Activated naive CD4-positive, alpha-beta T cell treated with anti-CD3 and anti-CD28 coated beads, Interleukin-2, amount 50 U/mL, for 72 hours (primary cell): Measurements from ENCODE around the gene L2HGDH. TPM values are rescaled to one million over a fixed set of nuclear protein-coding genes. Genes with fewer than 3 reads are reported as not detected.

ENCODE experiments used
- ATAC-seq, 2 donors: fragments of 150-1000 bp; cut with Tn5 transposase; 2 replicates each; pipeline ENCODE4 v1.10.0; 2021; ENCODE audit warnings: mild to moderate bottlenecking in 2 of 2, moderate library complexity in 2 of 2
- DNase-seq, 2 donors: peaks; one replicate each; pipeline ENCODE4 v3.0.0; 2021 to 2022; ENCODE audit warnings: low spot score in 2 of 2
- H3K27ac Mint-ChIP-seq, 2 donors: one replicate each; pipeline ENCODE4 v1.8.0; 2022; ENCODE audit warnings: mild to moderate bottlenecking in 2 of 2, mixed read lengths in 2 of 2
- H3K36me3 Mint-ChIP-seq, 2 donors: one replicate each; pipeline ENCODE4 v1.8.0; 2022; ENCODE audit warnings: mixed read lengths in 2 of 2
- H3K9me3 Mint-ChIP-seq, 2 donors: one replicate each; pipeline ENCODE4 v1.8.0; 2022; ENCODE audit warnings: mixed read lengths in 2 of 2
- total RNA-seq, 2 donors: library from RNA; stranded (reverse); gene quantifications; one replicate each; pipeline ENCODE4 v1.2.3, GENCODE V29; 2022

The L2HGDH gene
- total RNA-seq, 2 donors from 2014 or later = 17.3 to 20.7 TPM

DNA sequence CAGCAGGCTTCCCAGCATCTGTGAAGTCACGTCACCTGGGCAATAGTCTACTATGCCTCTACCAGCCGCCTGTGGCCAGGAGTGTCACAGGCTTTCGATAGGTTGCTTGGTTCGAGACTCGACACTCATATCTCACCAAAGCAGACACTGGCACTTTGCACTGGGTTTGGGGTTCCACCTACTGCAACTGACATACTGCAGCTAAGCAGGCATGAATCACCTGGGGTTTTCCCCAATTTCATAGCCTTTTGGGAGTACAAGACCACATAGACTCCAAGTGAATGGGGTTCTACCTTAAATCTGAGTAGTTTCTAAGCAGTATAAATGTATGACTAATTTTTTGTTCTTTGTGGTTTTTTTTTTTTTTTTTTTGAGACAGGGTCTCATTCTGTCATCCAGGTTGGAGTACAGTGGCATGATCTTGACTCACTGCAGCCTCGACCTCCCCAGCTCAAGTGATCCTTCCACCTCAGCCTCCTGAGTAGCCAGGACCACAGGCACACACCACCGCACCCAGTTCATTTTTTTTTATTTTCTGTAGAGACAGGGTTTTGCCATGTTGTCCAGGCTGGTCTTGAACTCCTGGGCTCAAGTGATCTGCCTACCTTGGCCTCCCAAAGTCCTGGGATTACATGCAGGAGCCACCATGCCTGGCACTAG is 32.2 kb upstream of the L2HGDH start:
- no peaks in the 10 kb centered on the region for H3K9me3 Mint-ChIP-seq
- ATAC-seq = peak; percentile 96 to 99
- no peaks in the 10 kb centered on the region for H3K36me3 Mint-ChIP-seq
- peak overlapping the region; percentile 36 to 89 for H3K27ac Mint-ChIP-seq
- peak; percentile 73 to 88 for DNase-seq

DNA sequence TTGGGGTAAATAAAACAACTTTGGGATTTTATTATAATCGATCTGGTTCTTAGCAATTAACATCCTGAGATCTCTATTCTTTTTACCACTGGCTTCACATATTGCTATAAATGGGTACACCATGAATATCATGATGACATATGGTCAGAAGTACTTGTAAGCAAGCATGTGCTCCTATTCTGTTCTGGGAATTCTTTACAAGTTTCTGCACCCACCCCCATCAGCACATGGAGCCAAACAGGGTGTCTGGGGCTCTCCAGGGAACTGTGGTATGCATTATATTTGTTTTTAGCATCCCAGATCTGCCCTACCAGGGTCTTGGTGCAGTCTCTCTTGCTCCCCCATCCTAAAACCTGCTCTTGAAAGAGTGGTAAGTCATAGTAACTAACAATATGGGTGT is 31.4 kb upstream of the L2HGDH start:
- Mint-ChIP-seq H3K9me3 (no peaks in the 10 kb centered on the region), H3K36me3 (peaks cover 0 to 6% of the 10 kb centered on the region in 2 donors), H3K27ac (peak overlapping the region; percentile 36 to 89)
- no peak for DNase-seq
- no peak for ATAC-seq

DNA sequence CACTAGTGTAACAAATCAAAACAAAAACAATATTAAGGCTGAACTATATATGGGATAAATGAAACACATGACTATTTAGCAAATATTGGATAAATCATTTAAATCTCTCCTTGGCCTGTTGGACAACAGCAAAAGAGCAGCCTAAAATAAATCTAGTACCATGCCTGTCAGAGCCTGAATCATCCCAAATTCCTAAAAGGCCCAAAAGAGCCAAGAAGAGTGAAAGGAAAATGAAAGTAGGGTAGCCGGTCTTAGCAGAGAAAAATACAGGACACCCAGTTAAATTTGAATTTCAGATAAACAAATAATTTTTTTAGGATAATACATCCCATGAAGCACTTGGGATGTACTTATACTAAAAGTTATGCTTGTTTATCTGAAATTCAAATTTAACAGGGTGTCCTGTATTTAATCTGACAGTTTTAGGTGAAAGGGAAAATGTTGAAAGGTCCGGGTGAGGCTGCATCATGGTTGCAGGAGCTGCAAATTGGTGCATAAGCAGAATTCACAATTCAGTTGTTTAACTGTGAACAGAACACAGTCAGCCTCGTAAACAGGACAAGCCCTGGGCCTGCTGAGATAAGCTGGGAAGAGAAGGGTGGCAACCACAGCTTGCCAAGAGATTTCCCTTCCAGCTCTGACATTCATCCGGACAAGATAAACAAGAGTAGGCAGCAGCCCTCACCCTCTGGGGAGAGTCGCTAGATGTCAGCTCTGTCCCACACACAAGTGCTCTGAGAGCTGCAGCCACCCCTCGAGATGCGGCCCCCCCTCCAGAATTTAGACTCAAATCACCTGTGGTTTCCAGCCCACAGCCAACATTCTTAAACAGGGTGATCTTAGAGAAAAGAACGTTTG is 30.4 kb upstream of the L2HGDH start:
- peak in 1 of 2 donors; percentile 23 for DNase-seq
- Mint-ChIP-seq H3K9me3 (no peaks in the 10 kb centered on the region), H3K27ac (no peak overlapping the region), H3K36me3 (peaks cover 0 to 7% of the 10 kb centered on the region in 2 donors)
- ATAC-seq = no peak

DNA sequence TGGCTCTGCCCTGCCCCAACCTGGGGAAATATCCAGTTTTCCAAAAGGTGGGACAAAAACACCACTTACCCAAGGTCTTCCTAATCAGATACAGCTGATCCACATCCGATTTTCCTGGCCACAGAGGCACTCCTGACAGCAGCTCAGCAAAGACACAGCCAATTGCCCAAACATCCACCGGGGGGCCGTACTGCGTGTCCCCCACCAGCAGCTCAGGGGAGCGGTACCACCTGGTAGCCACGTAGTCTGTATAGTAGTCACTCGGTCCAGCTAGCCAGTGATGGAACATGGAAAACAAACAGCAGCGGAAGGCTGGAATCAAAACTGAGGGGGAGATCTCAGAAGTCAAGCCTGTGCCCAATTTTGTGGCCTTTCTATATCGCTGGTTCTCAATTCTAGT is 28.9 kb upstream of the L2HGDH start:
- peak in 1 of 2 donors; percentile 7 for DNase-seq
- H3K27ac Mint-ChIP-seq = no peak overlapping the region
- ATAC-seq = no peak
- peaks cover 0 to 7% of the 10 kb centered on the region in 2 donors for H3K36me3 Mint-ChIP-seq
- no peaks in the 10 kb centered on the region for H3K9me3 Mint-ChIP-seq

DNA sequence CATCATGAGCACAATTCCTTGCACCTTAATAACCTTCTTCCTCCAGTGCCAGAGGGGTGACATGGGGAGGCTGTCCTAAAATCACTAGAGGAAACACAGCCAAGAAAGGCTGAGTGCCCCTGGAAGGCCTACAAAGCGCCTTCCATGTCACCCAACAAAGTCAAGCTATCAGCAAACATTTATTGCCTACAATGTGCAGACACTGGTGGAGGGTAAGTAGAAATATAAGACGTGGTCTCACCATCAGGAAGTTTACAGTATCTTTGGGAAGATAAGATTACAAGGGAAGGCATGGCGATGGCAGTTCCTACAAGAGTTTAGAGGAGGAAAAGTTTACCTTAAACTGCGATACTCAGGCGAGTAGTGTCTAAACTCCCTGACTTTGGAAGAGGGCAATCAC is 28.0 kb upstream of the L2HGDH start:
- DNase-seq = no peak
- no peaks in the 10 kb centered on the region for H3K9me3 Mint-ChIP-seq
- H3K36me3 Mint-ChIP-seq = peaks cover 0 to 7% of the 10 kb centered on the region in 2 donors
- H3K27ac Mint-ChIP-seq = no peak overlapping the region
- ATAC-seq = no peak

DNA sequence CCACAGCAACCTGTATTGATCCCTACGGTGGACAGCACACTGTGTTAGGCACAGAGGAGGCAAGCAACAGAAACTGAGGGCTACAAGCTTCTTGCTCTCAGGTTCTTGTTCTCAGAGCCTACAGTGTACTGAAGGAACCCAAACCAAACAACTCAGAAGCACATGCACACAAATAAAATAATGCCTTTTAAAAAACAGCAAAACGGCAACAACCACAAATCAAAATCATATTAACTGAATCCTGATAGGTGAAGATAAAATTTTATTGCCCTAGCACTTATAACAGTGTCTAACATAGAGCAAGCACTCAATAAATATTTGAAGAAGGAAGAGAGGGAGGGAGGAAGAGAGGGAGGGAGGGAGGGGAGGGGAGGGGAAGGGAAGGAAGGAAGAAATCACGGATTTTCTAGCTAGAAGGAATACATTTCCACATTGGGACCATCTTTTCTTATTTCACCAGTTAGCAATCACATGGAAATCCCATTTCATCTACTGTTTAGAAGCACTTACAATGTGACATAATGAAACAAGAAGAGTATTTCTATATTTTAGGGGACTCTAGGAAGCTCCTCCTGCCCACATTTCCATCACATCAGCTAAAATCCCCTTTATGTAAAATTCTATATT is 27.3 kb upstream of the L2HGDH start:
- no peak for DNase-seq
- no peak overlapping the region for H3K27ac Mint-ChIP-seq
- ATAC-seq = no peak
- H3K9me3 Mint-ChIP-seq = no peaks in the 10 kb centered on the region
- H3K36me3 Mint-ChIP-seq = peaks cover 0 to 7% of the 10 kb centered on the region in 2 donors

DNA sequence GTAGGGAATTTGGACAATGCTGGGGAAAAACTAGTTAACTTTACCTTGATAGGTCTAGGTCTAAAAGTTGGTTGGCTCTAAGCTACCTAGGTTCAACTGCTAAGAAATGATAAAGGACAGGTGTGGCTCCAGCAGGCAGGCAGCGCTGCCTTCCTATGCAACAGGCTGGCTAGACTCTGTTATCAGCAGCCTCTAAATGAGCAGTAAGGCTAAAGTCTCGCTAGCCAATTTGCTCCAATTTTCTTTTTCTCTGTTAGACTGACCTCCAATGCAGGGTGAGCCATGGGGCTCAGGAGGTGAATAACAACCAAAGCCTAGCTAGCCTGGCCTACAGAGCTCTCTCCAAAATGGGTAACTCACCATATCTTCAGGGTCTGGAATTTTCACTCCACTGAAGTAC is 26.6 kb upstream of the L2HGDH start:
- ATAC-seq (no peak), DNase-seq (no peak)
- H3K27ac Mint-ChIP-seq = no peak overlapping the region
- no peaks in the 10 kb centered on the region for H3K9me3 Mint-ChIP-seq
- H3K36me3 Mint-ChIP-seq = peaks cover 0 to 7% of the 10 kb centered on the region in 2 donors

DNA sequence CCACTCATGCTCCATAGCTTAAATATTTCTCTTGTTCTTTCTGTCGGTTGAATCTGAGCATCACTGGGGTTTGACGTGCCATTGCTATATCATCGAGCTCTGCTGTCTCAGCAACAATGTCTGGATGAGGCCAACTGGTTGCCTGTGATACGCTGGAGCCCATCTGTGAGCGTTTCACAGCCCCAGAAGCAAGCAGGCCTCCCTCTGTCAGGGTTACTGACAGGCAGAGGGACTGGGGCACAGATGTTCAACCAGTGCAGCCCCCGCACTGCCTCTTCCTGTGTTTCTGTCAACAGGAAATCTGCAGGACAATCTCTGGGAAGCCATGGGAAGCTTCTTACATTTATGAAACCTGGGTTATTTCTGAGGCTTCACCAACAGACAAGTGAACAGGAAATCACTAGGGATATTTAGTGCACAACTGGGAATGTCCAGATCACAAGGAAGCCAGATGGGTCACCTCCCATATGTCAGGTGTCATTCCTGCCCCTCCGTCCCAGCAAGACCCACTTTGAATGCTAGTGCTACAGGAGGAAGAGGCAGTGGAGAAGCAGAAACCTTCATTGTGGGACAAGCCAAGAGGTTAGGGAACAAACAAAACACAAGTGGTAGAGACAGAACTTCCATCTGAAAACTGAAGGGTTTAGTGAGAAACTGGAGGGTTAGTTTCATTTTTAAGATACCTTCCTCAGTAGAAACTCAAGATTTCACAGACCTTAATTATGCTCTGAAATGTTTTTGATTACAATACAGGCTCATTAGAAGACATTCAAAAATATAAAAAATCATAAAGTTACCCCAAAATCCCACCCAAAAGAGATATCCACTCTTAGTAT is 24.2 kb upstream of the L2HGDH start:
- Mint-ChIP-seq H3K27ac (peak overlapping the region in 1 of 2 donors; percentile 62), H3K36me3 (peaks cover 0 to 7% of the 10 kb centered on the region in 2 donors), H3K9me3 (no peaks in the 10 kb centered on the region)
- ATAC-seq = peak in 1 of 2 donors; percentile 43
- no peak for DNase-seq

DNA sequence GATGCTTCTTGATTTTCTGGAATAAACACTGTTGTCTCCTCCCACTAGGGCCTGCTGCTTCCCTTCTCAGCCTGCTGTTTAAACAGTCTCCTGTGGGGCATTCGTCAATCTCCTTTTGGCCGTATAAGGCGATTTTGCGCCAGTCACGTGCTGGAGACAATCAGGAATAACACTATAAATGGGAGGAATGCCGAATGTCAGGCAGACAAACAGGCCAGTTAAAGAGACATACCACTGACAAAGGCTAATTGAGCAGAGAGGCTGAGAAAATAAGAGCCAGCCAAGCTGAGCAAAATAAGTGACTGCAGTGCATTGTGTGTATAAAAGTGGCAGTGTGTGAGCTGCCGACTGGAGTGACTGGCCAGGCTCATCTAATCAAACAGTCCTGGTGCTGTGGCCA is 23.4 kb upstream of the L2HGDH start:
- Mint-ChIP-seq H3K27ac (peak overlapping the region; percentile 62 to 83), H3K36me3 (peaks cover 0 to 7% of the 10 kb centered on the region in 2 donors), H3K9me3 (no peaks in the 10 kb centered on the region)
- no peak for DNase-seq
- no peak for ATAC-seq

DNA sequence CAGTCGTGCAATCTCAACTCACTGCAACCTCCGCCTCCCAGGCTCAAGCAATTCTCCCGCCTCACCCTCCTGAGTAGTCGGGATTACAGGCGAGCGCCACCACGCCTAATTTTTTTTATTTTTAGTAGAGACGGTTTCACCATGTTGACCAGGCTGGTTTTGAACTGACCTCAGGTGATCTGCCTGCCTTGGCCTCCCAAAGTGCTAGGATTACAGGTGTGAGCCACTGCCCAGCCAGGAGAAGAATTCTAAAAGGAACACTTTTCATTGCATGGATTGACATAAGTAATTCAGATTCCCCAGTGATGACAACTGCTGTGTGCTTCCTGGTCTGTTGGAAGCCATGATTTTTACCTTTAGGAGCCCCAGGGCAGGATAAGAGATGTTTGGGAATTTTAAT is 22.2 kb upstream of the L2HGDH start:
- no peak for ATAC-seq
- Mint-ChIP-seq H3K9me3 (no peaks in the 10 kb centered on the region), H3K27ac (no peak overlapping the region), H3K36me3 (peaks cover 0 to 7% of the 10 kb centered on the region in 2 donors)
- DNase-seq = no peak

DNA sequence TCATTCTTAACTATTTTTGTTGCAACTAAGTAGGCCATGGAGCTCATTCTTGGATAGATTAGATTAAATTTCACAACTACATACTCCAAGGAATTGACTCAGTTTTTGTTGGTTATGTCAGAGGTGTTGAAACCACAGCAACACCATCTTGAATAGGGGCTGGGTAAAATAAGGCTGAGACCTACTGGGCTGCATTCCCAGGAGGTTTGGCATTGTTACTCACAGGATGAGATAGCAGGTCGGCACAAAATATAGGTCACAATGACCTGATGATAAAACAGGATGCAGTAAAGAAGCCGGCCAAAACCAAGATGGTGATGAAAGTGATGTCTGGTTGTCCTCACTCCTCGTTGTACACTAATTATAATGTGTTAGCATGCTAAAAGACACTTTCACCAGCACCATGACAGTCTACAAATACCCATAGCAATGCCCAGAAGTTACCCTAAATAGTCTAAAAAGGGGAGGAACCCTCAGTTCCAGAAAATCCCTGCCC is 21.0 kb upstream of the L2HGDH start:
- ATAC-seq (no peak), DNase-seq (no peak)
- H3K27ac Mint-ChIP-seq = peak overlapping the region in 1 of 2 donors; percentile 38
- no peaks in the 10 kb centered on the region for H3K9me3 Mint-ChIP-seq
- no peaks in the 10 kb centered on the region for H3K36me3 Mint-ChIP-seq

DNA sequence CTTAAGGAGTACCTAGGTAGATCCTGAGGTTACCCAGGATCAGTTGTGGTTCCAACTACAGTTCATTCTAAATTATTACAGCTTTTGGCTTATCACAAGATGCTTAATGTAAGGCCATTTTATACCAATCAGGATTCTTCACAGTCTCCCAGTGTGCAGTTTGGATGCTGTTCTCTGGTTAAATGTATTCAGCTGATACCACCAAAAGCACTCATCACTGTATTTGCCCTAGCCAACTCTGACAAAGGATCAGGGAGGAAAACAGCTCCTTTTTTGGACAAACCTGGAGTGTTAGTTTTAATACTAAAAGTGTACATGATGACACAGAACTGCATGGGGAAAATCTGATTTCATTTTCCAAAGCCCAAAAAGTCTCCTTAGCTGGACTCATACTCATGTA is 19.6 kb upstream of the L2HGDH start:
- Mint-ChIP-seq H3K36me3 (no peaks in the 10 kb centered on the region), H3K9me3 (no peaks in the 10 kb centered on the region), H3K27ac (no peak overlapping the region)
- DNase-seq = no peak
- ATAC-seq = no peak

DNA sequence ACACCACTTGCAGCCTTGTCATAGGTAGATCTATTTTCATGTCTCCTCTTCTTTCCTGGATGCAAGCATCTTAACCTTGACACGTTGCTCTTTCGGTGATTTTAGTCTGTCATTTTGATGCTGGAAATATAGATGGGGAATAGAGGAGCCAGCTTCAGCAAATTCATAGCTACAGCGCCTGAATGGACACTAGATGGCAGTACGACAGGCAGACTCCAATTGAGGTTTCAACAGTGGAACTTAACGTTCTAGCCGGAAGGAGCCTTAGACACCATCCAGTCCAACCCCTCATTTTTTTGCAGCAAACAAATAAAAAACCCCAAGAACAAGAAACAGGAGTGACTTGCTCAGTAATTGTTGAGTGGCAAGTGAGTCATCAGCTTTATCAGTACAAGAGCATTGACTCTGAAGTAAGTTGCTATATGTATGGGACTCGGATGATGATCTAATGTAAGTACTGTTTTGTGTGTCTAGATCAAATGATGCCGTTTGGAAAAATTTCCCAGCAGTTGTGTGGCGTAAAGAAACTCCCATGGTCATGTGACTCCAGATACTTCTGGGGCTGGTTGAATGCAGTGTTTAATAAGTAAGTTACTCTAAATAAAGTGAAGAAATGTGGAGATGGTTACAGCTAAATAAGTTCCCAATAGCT is 9.1 kb upstream of the L2HGDH start:
- Mint-ChIP-seq H3K27ac (no peak overlapping the region), H3K36me3 (peaks cover 0 to 6% of the 10 kb centered on the region in 2 donors), H3K9me3 (no peaks in the 10 kb centered on the region)
- peak; percentile 97 for ATAC-seq
- peak; percentile 57 to 69 for DNase-seq

DNA sequence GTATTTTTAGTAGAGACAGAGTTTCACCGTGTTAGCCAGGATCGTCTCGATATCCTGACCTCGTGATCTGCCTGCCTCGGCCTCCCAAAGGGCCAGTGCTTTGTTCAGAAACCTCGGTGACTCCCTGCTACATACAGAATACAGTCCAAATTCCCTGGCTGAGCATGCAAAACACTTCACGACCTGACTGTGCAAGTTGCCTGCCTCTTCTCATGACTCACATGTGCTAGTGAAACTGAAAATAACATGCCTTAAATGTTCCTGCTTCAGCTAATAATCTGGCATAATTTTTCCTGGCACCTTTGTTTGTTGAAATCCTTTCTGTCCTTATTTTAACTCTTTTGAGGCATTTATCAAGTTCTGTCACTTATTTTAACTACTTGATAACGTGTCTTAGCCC is 8.3 kb upstream of the L2HGDH start:
- no peak overlapping the region for H3K27ac Mint-ChIP-seq
- DNase-seq (no peak), ATAC-seq (peak in 1 of 2 donors; percentile 15)
- no peaks in the 10 kb centered on the region for H3K9me3 Mint-ChIP-seq
- H3K36me3 Mint-ChIP-seq = peaks cover 0 to under 1% of the 10 kb centered on the region in 2 donors

DNA sequence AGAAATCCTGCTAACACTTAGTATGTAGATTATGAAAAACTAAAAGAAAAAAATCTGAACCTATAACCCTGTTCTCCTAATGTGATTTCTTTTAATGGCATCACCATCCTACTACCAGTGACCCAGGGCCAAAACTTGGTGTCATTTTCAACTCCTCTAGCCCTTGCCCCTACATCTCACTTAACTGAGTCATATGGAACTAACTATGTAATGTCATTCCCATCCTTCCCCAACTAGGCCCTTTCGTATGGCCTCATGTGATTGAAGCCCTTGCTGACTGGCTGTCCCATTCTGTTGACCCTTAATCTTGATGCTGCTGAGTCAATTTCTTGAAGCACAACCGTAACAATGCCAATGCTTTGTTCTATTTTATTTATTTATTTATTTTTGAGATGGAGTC is 7.7 kb upstream of the L2HGDH start:
- no peak overlapping the region for H3K27ac Mint-ChIP-seq
- ATAC-seq (no peak), DNase-seq (no peak)
- H3K36me3 Mint-ChIP-seq = no peaks in the 10 kb centered on the region
- H3K9me3 Mint-ChIP-seq = no peaks in the 10 kb centered on the region

DNA sequence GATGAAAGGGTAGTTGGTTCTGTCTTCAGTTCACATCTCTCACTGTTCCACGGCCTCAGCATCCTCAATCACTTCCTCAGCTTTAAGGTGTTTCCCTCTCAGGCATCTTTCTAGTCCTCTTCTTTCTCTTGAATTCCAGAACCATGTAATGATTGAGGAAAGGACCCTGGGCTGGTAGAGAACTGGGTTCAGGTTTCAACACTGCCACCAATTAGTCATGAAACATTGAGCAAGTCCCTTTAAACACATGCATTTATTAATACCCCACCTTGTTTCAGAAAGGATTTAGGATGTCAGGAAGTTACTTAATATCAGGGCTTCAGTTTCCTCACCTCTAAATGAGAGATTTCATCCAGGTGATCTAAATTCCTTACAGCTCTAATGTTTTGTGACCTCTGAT is 7.3 kb upstream of the L2HGDH start:
- DNase-seq = no peak
- ATAC-seq = no peak
- Mint-ChIP-seq H3K9me3 (peaks cover 0 to 2% of the 10 kb centered on the region in 2 donors), H3K36me3 (peaks cover 2 to 3% of the 10 kb centered on the region in 2 donors), H3K27ac (no peak overlapping the region)
